Measurements from ENCODE around the gene PKDCC. TPM values are rescaled to one million over a fixed set of nuclear protein-coding genes. Genes with fewer than 3 reads are reported as not detected.
A peak's percentile ranks its signal among the peaks of the same experiment; 100 is the strongest.

PKDCC gene
- total and polyA plus RNA-seq, 2 of the 13 experiments (the other 11 are each of a cell fraction or from before 2014, with no cell fraction given), result 52.6 to 58.8 TPM

- TF ChIP-seq KLF12 (CRISPR knock-in tag; IDR thresholded peaks at IDR 0.05; ENCODE audit: borderline replicate concordance) (no peak), MAX (IDR thresholded peaks at IDR 0.05) (peak; percentile 32; the same call in 1 of the 2 replicates), THAP8 (CRISPR knock-in tag; IDR thresholded peaks at IDR 0.05; ENCODE audit: borderline replicate concordance) (peak; percentile 72; the same call in 1 of the 2 replicates), MLX (CRISPR knock-in tag; IDR thresholded peaks at IDR 0.05) (no peak), ZFP36 (IDR thresholded peaks at IDR 0.05; ENCODE audit: borderline replicate concordance, low read depth, low read length, partially characterized antibody) (no peak), ZZZ3 (CRISPR knock-in tag; IDR thresholded peaks at IDR 0.05; ENCODE audit: borderline replicate concordance) (peak; percentile 38; the same call in 1 of the 2 replicates), ZSCAN21 (CRISPR knock-in tag; IDR thresholded peaks at IDR 0.05; ENCODE audit: borderline replicate concordance) (0 out of 2 replicates have a peak, but pooled peaks have one; percentile 14), SOX5 (CRISPR knock-in tag; IDR thresholded peaks at IDR 0.05; ENCODE audit: borderline replicate concordance) (peak; percentile 56; the same call in 1 of the 2 replicates), ZNF792 (CRISPR knock-in tag; IDR thresholded peaks at IDR 0.05) (no peak; the same call in 1 of the 2 replicates), ZNF224 (CRISPR knock-in tag; IDR thresholded peaks at IDR 0.05) (no peak), ZNF18 (CRISPR knock-in tag; IDR thresholded peaks at IDR 0.05; ENCODE audit: insufficient replicate concordance) (no peak), HNRNPH1 (optimal IDR thresholded peaks at IDR 0.05; ENCODE audit: low read depth, low read length) (peak; percentile 42), SNAPC4 (CRISPR knock-in tag; IDR thresholded peaks at IDR 0.05) (no peak), SP4 (CRISPR knock-in tag; IDR thresholded peaks at IDR 0.05) (peak; percentile 13; the same call in 1 of the 2 replicates), SP2 (CRISPR knock-in tag; IDR thresholded peaks at IDR 0.05) (no peak), HNRNPLL (IDR thresholded peaks at IDR 0.05; ENCODE audit: low read depth, low read length, poor library complexity, severe bottlenecking) (peak; percentile 28), ZFP36L1 (CRISPR knock-in tag; IDR thresholded peaks at IDR 0.05) (0 out of 2 replicates have a peak, but pooled peaks have one; percentile 16), GFI1 (CRISPR knock-in tag; IDR thresholded peaks at IDR 0.05; ENCODE audit: borderline replicate concordance) (0 out of 2 replicates have a peak, but pooled peaks have one; percentile 44), PHF5A (CRISPR knock-in tag; IDR thresholded peaks at IDR 0.05; ENCODE audit: low read depth, unreplicated experiment) (no peak), ZNF746 (CRISPR knock-in tag; IDR thresholded peaks at IDR 0.05) (peak; percentile 24; the same call in 1 of the 2 replicates), EEA1 (CRISPR knock-in tag; IDR thresholded peaks at IDR 0.05; ENCODE audit: borderline replicate concordance) (0 out of 2 replicates have a peak, but pooled peaks have one; percentile 34)
Measured at GRCh38 chr2:42046819-42047487, 868 bp upstream of the PKDCC start (continued).

Measured in HepG2 (cell line).